ENCODE measurements around the gene DSCAM.

DSCAM gene

DNA sequence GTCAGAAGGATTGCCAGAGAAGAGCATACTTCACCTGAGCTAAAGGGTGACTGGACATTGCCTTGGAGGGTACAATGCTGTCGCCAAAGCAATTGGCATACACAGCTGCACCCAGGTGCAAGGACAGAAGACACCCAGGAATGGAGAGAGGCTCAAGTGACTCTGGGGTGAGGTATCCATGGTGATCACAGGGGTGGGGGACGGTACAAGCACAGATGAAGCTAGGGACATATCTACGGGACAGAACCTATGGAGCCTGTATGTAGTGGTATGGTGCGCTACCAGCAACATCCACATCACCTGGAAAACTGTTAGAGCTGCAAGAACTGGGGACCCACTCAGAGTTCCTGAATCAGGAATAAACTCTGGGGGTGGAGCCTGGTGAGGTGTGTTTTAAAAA is 693.6 kb downstream of the DSCAM start:
- Histone ChIP-seq H3K9me3 (ENCODE audit: insufficient read depth, low read length) (no peaks in the 10 kb centered on the region), H3K9ac (ENCODE audit: low read length) (no peak overlapping the region), H4K20me1 (ENCODE audit: low read depth, low read length) (no peaks in the 10 kb centered on the region)

DNA sequence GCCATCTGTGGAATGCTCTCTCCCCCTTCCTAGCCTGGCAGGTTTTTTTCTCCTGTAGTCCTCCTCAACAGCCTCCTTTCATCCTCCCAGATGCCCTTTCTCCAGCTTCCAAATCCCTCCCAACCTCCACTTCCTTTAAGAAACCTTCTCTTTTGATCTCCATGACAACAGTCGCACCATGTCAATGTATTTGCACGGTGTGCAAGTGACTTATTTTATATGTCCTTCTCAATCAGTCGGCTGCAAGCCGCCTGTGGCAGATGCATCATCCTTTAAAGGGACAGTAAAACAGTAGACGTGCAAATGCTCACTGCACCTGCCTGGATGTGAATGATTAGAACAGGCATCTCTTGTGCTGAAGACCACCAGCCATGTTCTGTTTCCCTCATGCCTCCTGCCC is 694.5 kb downstream of the DSCAM start:
- no peak overlapping the region for H3K9ac ChIP-seq (ENCODE audit: low read length)
- H3K27ac ChIP-seq (ENCODE audit: low read depth, low read length): no peak overlapping the region
- no peaks in the 10 kb centered on the region for H3F3A ChIP-seq (ENCODE audit: insufficient read depth)
- no peaks in the 10 kb centered on the region for H3K9me3 ChIP-seq (ENCODE audit: insufficient read depth, low read length)
- no peaks in the 10 kb centered on the region for H3K9me2 ChIP-seq (replicated peaks; ENCODE audit: insufficient read depth, low read length)
- no peaks in the 10 kb centered on the region for H3K27me3 ChIP-seq (ENCODE audit: low read length)
- no peaks in the 10 kb centered on the region for H4K20me1 ChIP-seq (ENCODE audit: low read depth, low read length)
- TF ChIP-seq, protein P1, sequence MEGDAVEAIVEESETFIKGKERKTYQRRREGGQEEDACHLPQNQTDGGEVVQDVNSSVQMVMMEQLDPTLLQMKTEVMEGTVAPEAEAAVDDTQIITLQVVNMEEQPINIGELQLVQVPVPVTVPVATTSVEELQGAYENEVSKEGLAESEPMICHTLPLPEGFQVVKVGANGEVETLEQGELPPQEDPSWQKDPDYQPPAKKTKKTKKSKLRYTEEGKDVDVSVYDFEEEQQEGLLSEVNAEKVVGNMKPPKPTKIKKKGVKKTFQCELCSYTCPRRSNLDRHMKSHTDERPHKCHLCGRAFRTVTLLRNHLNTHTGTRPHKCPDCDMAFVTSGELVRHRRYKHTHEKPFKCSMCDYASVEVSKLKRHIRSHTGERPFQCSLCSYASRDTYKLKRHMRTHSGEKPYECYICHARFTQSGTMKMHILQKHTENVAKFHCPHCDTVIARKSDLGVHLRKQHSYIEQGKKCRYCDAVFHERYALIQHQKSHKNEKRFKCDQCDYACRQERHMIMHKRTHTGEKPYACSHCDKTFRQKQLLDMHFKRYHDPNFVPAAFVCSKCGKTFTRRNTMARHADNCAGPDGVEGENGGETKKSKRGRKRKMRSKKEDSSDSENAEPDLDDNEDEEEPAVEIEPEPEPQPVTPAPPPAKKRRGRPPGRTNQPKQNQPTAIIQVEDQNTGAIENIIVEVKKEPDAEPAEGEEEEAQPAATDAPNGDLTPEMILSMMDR (IDR thresholded peaks at IDR 0.05; ENCODE audit: insufficient read depth, low read length, poor library complexity, severe bottlenecking): no peak
- TF ChIP-seq EZH2phosphoT487 (conservative IDR thresholded peaks at IDR 0.05; ENCODE audit: low read length): no peak
- H3K4me2 ChIP-seq (ENCODE audit: low read depth, low read length, poor library complexity, severe bottlenecking): no peak overlapping the region
- no peak overlapping the region for H2AFZ ChIP-seq (ENCODE audit: low read depth, low read length, severe bottlenecking)
- H3K36me3 ChIP-seq (ENCODE audit: low read length): no peaks in the 10 kb centered on the region
- no peaks in the 10 kb centered on the region for H3K79me2 ChIP-seq (ENCODE audit: insufficient read depth, low read length)
- no peak overlapping the region for H3K4me3 ChIP-seq (ENCODE audit: insufficient read depth, low read length, poor library complexity, severe bottlenecking)

More for the DNA sequence above, 693.6 kb downstream of the DSCAM start:
- no peaks in the 10 kb centered on the region for H3K36me3 ChIP-seq (ENCODE audit: low read length)
- H3K4me3 ChIP-seq (ENCODE audit: insufficient read depth, low read length, poor library complexity, severe bottlenecking): no peak overlapping the region
- TF ChIP-seq, protein P1 (IDR thresholded peaks at IDR 0.05; ENCODE audit: insufficient read depth, low read length, poor library complexity, severe bottlenecking): no peak
- no peak for TF ChIP-seq EZH2phosphoT487 (conservative IDR thresholded peaks at IDR 0.05; ENCODE audit: low read length)
- H2AFZ ChIP-seq (ENCODE audit: low read depth, low read length, severe bottlenecking): no peak overlapping the region
- H3F3A ChIP-seq (ENCODE audit: insufficient read depth): no peaks in the 10 kb centered on the region
- no peak overlapping the region for H3K27ac ChIP-seq (ENCODE audit: low read depth, low read length)
- no peaks in the 10 kb centered on the region for H3K79me2 ChIP-seq (ENCODE audit: insufficient read depth, low read length)
- H3K9me2 ChIP-seq (replicated peaks; ENCODE audit: insufficient read depth, low read length): no peaks in the 10 kb centered on the region
- H3K4me2 ChIP-seq (ENCODE audit: low read depth, low read length, poor library complexity, severe bottlenecking): no peak overlapping the region
- H3K27me3 ChIP-seq (ENCODE audit: low read length): no peaks in the 10 kb centered on the region

DNA sequence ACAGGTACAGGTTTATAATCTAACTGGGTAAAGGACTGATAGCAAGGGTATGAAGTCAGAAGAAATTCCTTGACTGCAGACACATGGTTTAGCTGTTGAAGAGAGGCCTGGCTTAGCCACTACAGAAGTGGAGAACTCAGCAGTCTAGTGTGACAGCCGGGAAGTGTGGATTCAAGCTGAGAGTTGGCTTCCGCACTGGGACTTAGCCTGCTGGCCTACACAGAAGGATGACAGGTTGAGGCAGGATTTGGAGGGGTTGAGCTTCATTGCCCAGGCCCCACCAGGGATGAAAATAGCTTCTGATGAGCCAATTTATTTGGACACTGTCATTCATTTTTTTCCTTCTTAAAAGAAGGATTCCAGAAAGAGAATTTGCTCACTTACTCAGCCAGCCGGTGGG is 695.3 kb downstream of the DSCAM start:
- H3K4me3 ChIP-seq (ENCODE audit: insufficient read depth, low read length, poor library complexity, severe bottlenecking): no peak overlapping the region
- H3K27me3 ChIP-seq (ENCODE audit: low read length): no peaks in the 10 kb centered on the region
- no peaks in the 10 kb centered on the region for H3F3A ChIP-seq (ENCODE audit: insufficient read depth)
- no peaks in the 10 kb centered on the region for H4K20me1 ChIP-seq (ENCODE audit: low read depth, low read length)
- no peaks in the 10 kb centered on the region for H3K79me2 ChIP-seq (ENCODE audit: insufficient read depth, low read length)
- no peak overlapping the region for H3K27ac ChIP-seq (ENCODE audit: low read depth, low read length)
- H3K4me2 ChIP-seq (ENCODE audit: low read depth, low read length, poor library complexity, severe bottlenecking): no peak overlapping the region
- no peaks in the 10 kb centered on the region for H3K36me3 ChIP-seq (ENCODE audit: low read length)
- no peak for TF ChIP-seq EZH2phosphoT487 (conservative IDR thresholded peaks at IDR 0.05; ENCODE audit: low read length)
- TF ChIP-seq, protein P1 (IDR thresholded peaks at IDR 0.05; ENCODE audit: insufficient read depth, low read length, poor library complexity, severe bottlenecking): no peak
- no peaks in the 10 kb centered on the region for H3K9me3 ChIP-seq (ENCODE audit: insufficient read depth, low read length)
- H3K9me2 ChIP-seq (replicated peaks; ENCODE audit: insufficient read depth, low read length): no peaks in the 10 kb centered on the region
- H3K9ac ChIP-seq (ENCODE audit: low read length): no peak overlapping the region
- no peak overlapping the region for H2AFZ ChIP-seq (ENCODE audit: low read depth, low read length, severe bottlenecking)

Data from SU-DHL-6 (cell line).